Hindlimb muscle (tissue), 1 donor: ENCODE data around the gene MAD1L1. TPM values are rescaled to one million over a fixed set of nuclear protein-coding genes. Genes with fewer than 3 reads are reported as not detected.
A peak's percentile ranks its signal among the peaks of the same experiment; 100 is the strongest.

ENCODE experiments used
- DNase-seq: peaks from one replicate; pipeline ENCODE4 v3.0.0-alpha.2; 2013
- polyA plus RNA-seq: library from polyadenylated mRNA; unstranded; fragments of 120-200 nt; gene quantifications from one replicate; pipeline ENCODE4 v1.2.1, GENCODE V29; 2013; ENCODE audit not compliant: insufficient read length

The MAD1L1 gene
- polyA plus RNA-seq, 1 donor = 27.6 TPM

DNA sequence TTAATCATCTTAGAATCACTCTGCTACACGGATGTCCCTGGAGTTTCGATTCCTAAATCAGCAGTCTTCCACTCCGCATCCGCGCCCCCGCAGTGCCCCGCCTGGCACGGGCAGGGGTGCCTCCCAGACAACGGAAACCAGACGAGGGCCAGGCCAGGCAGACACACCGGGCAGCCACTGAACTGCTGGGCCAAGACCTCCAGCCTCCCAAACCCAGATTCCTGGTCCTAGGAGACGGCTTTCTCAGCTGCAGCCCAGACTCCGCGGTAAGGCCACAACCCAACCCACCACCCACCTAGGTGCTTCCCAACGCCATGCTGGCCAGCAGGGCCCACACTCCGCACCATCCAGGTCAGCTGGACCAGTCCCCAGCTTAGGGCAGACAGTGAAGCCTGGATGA is 33.2 kb downstream of the MAD1L1 start:
- DNase-seq = no peak

GRCh38 chr7:2198760-2199159 is 34.0 kb downstream of the MAD1L1 start:
- DNase-seq = no peak

DNA sequence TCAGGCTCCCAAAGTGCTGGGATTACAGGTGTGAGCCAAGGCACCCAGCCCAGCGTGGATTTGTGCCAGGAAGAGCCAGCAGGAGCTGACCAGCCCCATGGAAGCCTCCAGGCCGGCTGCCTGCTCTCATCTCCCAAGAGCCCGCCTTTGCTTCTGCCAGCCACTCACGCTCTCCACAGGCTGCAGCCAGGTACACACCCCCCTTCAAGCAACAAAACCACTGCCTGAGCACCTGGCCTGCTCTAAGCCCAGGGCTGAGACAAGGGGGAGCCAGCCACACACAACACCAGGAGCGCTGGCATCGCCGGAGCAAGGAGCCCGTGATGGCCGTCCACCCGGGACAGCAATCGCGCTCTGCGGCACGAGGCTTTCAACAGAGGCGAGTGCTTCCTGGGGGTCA is 34.5 kb downstream of the MAD1L1 start:
- no peak for DNase-seq

- no peak for DNase-seq
These were observed 35.1 kb downstream of the MAD1L1 start for GRCh38 chr7:2197436-2198155.

DNA sequence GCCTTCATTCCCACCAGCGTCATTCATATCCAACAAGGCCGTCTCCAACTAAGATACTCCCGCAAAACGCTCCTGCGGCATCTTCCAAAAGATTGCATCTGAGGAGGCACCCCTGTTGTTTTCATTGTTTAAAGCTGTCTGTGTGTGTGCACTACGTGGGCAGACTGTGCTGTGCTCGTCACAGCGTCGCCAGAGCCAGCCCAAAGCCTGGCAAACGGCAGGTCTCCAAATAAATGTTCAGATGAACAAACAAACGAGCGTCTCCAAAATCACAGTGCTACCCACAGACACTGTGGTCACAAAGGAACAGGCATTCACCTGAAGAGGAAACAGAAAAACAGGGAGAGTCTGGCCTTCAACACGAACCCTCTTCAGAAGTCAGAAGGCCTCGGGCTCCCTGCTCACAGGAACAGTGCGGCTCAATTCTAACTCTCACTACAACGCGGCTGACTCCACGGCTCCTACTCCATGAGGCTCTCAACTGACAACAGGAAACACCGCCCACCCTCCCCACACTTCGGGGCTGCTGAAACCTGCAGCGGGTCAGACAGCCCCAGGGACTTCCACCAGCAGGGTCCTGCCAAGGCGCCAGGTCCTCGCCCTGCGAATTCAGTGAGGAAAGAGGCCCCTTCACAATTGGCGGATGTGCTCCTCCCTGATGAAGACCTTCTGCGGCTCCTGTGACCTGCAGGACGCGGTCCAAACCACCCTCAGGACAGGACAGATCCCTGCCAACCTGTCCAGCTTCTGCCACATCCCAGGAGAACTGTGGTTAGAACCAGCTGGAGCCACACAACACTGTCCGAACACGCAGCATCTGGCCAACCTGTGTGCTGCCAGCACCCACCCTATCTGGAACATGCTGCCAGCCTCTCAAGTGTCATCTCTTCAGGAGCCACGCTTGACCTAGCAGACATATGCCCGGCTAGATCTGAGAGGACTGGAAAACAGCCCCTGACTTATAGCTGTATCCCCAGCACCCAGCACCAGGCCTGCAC is 36.1 kb downstream of the MAD1L1 start:
- DNase-seq = no peak

GRCh38 chr7:2195400-2196246 is 37.1 kb downstream of the MAD1L1 start:
- DNase-seq = peak; percentile 39

DNA sequence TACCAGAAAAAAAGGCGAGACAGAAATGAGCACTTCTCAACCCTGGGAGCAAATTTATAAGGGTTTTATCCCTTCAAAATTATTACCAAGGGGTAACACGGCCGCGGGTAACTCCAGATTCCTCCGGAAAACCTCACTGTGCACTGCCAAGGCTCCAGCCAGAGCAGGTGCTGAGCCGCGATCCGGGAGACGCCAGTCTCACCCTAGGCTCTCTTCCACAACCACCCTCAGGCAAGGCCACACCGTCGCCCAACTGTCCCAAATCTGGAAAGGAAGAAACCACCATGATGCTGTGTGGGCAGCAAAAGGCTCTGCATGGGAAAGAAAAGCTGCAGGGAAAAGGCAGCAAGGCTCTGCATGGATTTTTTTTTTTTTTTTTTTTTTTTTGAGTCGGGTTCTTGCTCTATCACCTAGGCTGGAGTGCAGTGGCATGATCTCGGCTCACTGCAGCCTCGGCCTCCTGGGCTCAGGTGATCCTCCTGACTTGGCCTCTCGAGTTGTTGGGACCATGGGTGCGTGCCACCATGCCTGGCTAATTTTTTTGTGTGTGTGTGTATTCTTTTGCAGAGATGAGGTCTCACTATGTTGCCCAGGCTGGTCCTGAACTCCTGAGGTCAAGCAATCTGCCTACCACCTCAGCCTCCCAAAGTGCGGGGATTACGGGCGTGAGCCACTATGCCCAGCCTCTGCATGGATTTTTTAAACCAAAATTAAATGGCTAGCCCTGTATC is 39.0 kb downstream of the MAD1L1 start:
- DNase-seq = no peak

GRCh38 chr7:2192831-2193534 is 39.8 kb downstream of the MAD1L1 start:
- no peak for DNase-seq

GRCh38 chr7:2191016-2191415 is 41.7 kb downstream of the MAD1L1 start:
- no peak for DNase-seq

DNA sequence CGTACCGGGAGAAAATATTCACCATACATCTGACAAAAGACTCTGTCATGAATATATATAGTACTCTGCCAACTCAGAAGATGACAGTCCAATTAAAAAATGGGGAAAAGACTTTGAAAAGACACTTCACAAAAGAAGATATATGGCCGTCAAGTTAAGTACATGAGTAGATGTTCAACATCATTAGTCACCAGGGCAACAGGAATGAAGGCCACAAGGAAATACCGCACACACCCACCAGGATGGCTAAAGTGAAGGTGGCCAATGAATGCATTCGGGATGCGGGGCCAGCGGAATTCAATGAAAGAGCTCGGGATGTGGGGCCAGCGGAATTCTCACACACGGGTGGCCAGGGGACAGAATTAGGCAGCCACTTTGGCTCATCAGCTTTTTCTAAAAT is 42.2 kb downstream of the MAD1L1 start:
- no peak for DNase-seq

DNA sequence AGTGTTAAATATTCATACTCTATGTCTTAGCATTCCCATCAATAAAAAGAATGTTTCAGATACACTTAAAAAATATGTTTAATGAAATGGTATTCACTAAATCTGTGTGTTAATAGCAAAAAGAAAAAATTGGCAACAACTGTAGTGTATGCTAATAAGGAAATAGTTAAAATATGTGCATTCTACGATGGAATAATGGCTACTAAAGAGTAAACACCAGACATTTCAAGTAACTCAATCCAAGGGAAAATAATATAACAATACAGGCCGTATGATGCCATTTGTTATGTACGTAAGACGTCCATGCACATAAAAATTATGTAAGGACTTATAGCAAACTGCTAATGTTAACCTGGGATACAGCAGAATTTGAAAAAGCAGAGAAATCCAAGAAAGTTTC is 46.6 kb downstream of the MAD1L1 start:
- no peak for DNase-seq

DNA sequence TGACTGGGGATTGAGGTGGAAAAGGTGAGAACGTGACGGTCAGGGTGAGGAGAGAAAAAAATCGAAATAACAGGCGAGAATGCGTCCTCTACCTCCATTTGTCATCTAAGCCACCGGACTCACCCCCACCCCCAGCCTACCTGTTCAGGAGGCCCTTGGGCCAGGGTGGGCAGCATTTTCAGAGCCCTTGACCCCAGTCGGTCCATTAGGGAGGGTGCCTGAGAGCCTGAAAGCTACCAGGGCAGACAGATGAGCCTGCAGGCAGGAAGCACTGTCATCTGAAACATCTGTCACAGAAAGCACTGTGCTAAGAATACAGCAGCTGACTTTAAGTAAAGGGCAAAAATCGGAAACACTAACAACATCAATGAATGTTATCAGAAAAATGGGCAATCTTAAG is 47.0 kb downstream of the MAD1L1 start:
- DNase-seq = no peak

DNA sequence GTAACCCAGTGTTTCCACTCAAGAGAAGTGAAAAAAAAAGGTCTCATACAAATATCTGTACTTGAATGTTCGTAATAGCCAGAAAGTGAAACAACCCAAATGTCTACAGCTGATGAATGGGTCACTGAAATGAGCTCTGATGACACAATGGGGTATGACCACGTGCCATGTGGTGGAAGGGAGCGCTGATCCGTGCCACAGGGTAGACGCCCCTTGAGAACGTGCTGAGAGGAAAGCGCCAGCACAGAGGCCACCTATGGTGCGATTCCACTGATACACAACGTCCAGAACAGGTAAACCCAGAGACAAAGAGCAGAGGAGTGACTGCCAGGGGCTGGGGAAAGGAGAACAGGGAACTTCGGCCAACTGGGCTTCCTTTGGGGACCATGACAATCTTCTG is 50.3 kb downstream of the MAD1L1 start:
- DNase-seq = no peak

DNA sequence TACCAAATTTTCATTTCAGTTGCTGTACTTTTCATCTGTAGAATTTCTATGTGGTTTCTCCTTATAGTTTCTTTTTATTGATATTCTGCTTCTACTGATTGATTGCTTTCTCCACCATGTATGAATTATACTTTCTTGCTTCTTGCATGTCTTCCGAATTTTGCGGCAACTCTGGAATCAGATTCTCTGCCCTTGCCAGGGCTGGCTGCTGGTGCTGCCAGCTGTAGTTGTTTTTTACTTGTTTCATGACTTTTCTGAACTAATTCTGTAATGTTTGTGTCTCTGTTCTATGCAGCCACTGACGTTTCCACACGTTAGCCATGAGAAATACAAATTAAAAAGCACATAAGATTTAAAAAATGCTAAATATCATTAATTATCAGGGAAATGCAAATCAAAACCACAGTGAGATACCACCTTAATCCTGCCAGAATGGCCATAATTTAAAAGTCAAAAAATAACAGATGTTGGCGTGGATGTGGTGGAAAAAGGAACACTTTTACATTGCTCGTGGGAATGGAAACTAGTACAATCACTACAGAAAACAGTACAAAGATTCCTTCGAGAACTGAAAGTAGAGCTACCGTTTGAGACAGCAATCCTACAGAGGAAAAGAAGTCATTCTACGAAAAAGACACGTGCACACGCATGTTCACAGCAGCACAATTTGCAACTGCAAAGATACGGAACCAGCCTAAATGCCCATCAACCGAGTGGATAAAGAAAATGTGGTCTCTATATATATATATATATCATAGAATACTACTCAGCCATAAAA is 51.5 kb downstream of the MAD1L1 start:
- no peak for DNase-seq

- no peak for DNase-seq
These were observed 52.7 kb downstream of the MAD1L1 start for GRCh38 chr7:2180081-2180480.

GRCh38 chr7:2175514-2175913 is 57.2 kb downstream of the MAD1L1 start:
- DNase-seq = no peak

DNA sequence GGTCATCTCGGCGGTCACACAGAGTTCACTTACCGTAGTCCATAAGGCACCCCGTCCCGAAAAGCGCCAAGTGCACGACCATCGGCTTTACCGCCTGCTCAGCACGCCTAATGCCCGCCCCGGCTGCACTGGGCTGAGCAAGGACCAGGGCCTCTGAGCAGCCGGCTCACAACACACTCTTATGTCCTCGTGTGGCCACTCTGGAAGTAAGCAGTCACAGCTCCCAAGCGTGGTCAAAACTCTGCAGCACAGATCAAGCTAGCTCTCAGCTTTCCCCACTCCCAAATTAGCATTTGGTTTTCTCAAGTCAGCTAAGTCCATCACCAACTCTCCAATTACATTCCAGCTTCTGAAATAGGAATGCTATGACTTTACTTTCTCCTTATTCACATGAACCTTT is 57.7 kb downstream of the MAD1L1 start:
- DNase-seq = no peak

DNA sequence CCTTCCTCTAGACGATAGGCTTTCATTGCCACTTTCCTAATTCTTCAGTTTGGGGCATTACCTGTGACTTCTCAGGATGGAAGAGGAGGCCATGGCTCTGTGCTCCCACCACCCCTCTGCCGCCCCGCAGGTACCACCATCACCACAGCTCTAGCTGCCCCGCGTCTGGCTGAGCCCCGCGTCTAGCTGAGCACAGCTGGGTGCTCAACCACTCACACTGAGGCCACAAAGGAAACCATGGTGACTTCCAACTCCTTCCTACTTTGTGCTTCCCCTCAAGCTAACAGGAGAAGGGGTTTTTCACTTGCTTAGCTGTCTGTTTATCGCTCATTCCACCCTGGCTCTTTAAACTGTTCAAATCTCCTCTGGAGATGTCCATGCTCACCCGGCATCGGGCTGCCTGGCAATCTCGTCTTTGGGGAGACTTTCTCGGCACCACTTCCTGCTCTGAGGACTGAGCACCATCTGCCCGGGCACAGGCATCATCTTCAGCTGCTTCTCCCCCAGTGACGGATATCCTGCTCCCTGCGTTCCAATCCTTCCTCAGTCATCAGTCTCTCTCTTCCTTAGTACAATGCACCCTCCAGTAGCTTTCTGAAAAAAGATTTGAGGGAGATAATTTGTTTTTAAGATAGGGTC is 59.4 kb downstream of the MAD1L1 start:
- DNase-seq = no peak

- peak; percentile 52 for DNase-seq
These were observed 60.2 kb downstream of the MAD1L1 start for GRCh38 chr7:2172311-2173188.
